ENCODE measurements around the gene AACS. TPM values are rescaled to one million over a fixed set of nuclear protein-coding genes. Genes with fewer than 3 reads are reported as not detected.

AACS gene
- total and polyA plus RNA-seq, 2 of the 8 experiments (the other 6 are each of a cell fraction or from before 2014, with no cell fraction given) = 51.9 to 52.4 TPM

GRCh38 chr12:125163148-125163547, 97.9 kb downstream of the AACS start:
- Histone ChIP-seq H4K5ac (ENCODE audit: insufficient read length, low read depth, low read length) (no peak overlapping the region), H4K20me1 (replicated peaks in 1 of 2; ENCODE audit: control insufficient read depth in 1 of 2, insufficient read depth in 2 of 2, low read length in 2 of 2) (no peaks in the 10 kb centered on the region), H3K4me1 (replicated peaks in 1 of 4; ENCODE audit: control insufficient read depth in 3 of 4, insufficient read depth in 4 of 4, low read length in 3 of 4) (no peaks in the 10 kb centered on the region), H3K79me2 (ENCODE audit: control insufficient read depth in 1 of 2, insufficient read depth in 2 of 2, low read length in 2 of 2) (no peaks in the 10 kb centered on the region), H3K27me3 (replicated peaks in 1 of 4; ENCODE audit: control insufficient read depth in 3 of 4, extremely low read depth in 1 of 4, insufficient read depth in 3 of 4, low read length in 3 of 4) (no peaks in the 10 kb centered on the region), H3K4ac (replicated peaks; ENCODE audit: insufficient read length, low read depth, low read length) (no peak overlapping the region), H3K36me3 (ENCODE audit: control insufficient read depth in 2 of 4, insufficient read depth in 4 of 4, low read length in 3 of 4) (no peaks in the 10 kb centered on the region), H3K18ac (ENCODE audit: extremely low read depth, low read length) (no peak overlapping the region), H2BK15ac (ENCODE audit: low read length) (no peak overlapping the region), H3K9ac (replicated peaks in 1 of 4; ENCODE audit: extremely low read depth in 1 of 4, low read depth in 3 of 4, low read length in 3 of 4) (no peak overlapping the region), H3K79me1 (ENCODE audit: low read depth, low read length) (no peaks in the 10 kb centered on the region; the same call in 1 of the 2 replicates), H4K8ac (ENCODE audit: extremely low read depth, insufficient read depth, low read length) (no peak overlapping the region), H3K14ac (ENCODE audit: insufficient read length) (no peak overlapping the region), H2AFZ (ENCODE audit: low read length) (no peak overlapping the region), H2BK12ac (ENCODE audit: low read depth, low read length) (no peak overlapping the region), H2BK120ac (replicated peaks; ENCODE audit: low read depth, low read length) (no peak overlapping the region), H3K9me3 (ENCODE audit: insufficient read depth in 2 of 2, low read depth in 1 of 2, low read length in 1 of 2) (peaks cover 0 to 3% of the 10 kb centered on the region in 2 experiments; a peak in 1 of 4 replicates), H3K4me3 (ENCODE audit: extremely low read depth in 1 of 4, insufficient read depth in 2 of 4, low read depth in 3 of 4, low read length in 4 of 4) (no peak overlapping the region), H3K56ac (replicated peaks; ENCODE audit: insufficient read length, low read depth, low read length) (no peak overlapping the region), H2AK5ac (ENCODE audit: low read depth, low read length) (no peak overlapping the region), H2BK5ac (ENCODE audit: low read depth, low read length) (no peak overlapping the region), H2BK20ac (ENCODE audit: low read length) (no peak overlapping the region), H3K4me2 (ENCODE audit: insufficient read depth in 1 of 2, low read depth in 2 of 2, low read length in 2 of 2) (no peak overlapping the region), H3K27ac (ENCODE audit: low read depth, low read length) (no peak overlapping the region), H4K91ac (replicated peaks; ENCODE audit: insufficient read length, low read length) (no peak overlapping the region), H3K23me2 (ENCODE audit: low read depth, low read length) (no peaks in the 10 kb centered on the region), H3K23ac (ENCODE audit: insufficient read length) (no peak overlapping the region)
- DNase-seq (ENCODE audit: low read depth in 1 of 2, low spot score in 2 of 2) (no peak), FAIRE-seq (no peak)
- ChIA-PET POLR2A (ENCODE audit: partially characterized antibody) (no interaction called here), CTCF (ENCODE audit: partially characterized antibody) (interaction anchor here (1.2 to 1.5 kb wide), 4 partner anchors 13 to 74 kb away, joined by 3 to 6 read pairs (median 4); no protein-coding TSS in a partner anchor)
- 82% methylated on average over 12 of the region's 12 CpGs; no CpG with 5 or more reads in 1 of the 2 experiments for WGBS, 2 experiments (ENCODE audit: extremely low coverage in 1 of 2, insufficient coverage in 1 of 2, insufficient read length in 1 of 2, insufficient replicate concordance in 2 of 2, low coverage in 1 of 2, low lambda C conversion rate in 2 of 2, missing lambda C conversion rate in 1 of 2)
- no peak for TF ChIP-seq SP1 (IDR thresholded peaks at IDR 0.05; ENCODE audit: low read depth, low read length)
- no peak for TF ChIP-seq POLR2AphosphoS5 (IDR thresholded peaks at IDR 0.05; ENCODE audit: low read depth, low read length)
- TF ChIP-seq GTF2F1 (IDR thresholded peaks at IDR 0.05; ENCODE audit: borderline replicate concordance, low read depth, low read length) = no peak
- no peak for TF ChIP-seq RBBP5 (IDR thresholded peaks at IDR 0.05; ENCODE audit: borderline replicate concordance, low read depth, low read length)
- no peak for TF ChIP-seq BACH1 (IDR thresholded peaks at IDR 0.05; ENCODE audit: low read length)
- no peak for TF ChIP-seq POU5F1 (IDR thresholded peaks at IDR 0.05; ENCODE audit: low read depth, low read length)
- TF ChIP-seq RFX5 (IDR thresholded peaks at IDR 0.05; ENCODE audit: borderline replicate concordance, low read depth, low read length) = no peak
- TF ChIP-seq KDM4A (IDR thresholded peaks at IDR 0.05; ENCODE audit: low read depth, low read length, severe bottlenecking) = no peak
- no peak for TF ChIP-seq YY1 (IDR thresholded peaks at IDR 0.05; ENCODE audit: low read depth, low read length)
- no peak for TF ChIP-seq SAP30 (IDR thresholded peaks at IDR 0.05; ENCODE audit: insufficient read depth, insufficient replicate concordance, low read length)
- no peak for TF ChIP-seq CHD1 (IDR thresholded peaks at IDR 0.05; ENCODE audit: low read depth, low read length)
- TF ChIP-seq CHD2 (IDR thresholded peaks at IDR 0.05; ENCODE audit: low read length) = no peak
- no peak for TF ChIP-seq USF2 (IDR thresholded peaks at IDR 0.05; ENCODE audit: low read length)
- no peak for TF ChIP-seq HDAC2 (IDR thresholded peaks at IDR 0.05; ENCODE audit: borderline replicate concordance in 1 of 2, low read depth in 2 of 2, low read length in 2 of 2)

All from H1 (cell line).